GM18909 (cell line): Measurements from ENCODE around the gene RPL13A.

ENCODE experiments used
- ATAC-seq: cut with Tn5 transposase; IDR thresholded peaks from one replicate; pipeline ENCODE4 v1.9.1; 2021; ENCODE audit warnings: mild to moderate bottlenecking; ENCODE audit not compliant: unreplicated experiment, poor library complexity

The RPL13A gene

DNA sequence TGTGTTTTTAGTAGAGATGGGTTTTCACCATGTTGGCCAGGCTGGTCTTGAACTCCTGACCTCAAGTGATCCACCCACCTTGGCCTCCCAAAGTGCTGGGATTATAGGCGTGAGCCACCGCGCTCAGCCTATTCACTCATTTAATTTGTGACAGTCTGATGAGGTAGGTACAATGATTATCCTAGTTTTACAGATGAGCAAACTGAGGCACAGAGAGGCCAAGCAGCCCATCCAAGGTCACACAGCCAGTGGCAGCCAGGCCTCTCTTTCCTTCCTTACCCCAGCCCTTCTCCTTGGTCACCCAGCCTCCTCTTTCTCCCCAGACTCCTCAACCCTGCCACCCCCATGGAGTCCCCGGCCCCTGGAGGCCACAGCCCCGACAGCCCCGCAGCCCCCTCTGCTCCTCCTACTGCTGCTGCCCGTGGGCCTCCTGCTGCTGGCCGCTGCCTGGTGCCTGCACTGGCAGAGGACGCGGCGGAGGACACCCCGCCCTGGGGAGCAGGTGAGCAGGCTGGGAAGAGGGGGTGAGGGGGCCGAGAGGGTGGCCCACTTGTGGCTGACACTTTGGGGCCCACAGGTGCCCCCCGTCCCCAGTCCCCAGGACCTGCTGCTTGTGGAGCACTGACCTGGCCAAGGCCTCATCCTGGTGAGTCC is 7.3 kb upstream of the RPL13A start:
- no peak for ATAC-seq

DNA sequence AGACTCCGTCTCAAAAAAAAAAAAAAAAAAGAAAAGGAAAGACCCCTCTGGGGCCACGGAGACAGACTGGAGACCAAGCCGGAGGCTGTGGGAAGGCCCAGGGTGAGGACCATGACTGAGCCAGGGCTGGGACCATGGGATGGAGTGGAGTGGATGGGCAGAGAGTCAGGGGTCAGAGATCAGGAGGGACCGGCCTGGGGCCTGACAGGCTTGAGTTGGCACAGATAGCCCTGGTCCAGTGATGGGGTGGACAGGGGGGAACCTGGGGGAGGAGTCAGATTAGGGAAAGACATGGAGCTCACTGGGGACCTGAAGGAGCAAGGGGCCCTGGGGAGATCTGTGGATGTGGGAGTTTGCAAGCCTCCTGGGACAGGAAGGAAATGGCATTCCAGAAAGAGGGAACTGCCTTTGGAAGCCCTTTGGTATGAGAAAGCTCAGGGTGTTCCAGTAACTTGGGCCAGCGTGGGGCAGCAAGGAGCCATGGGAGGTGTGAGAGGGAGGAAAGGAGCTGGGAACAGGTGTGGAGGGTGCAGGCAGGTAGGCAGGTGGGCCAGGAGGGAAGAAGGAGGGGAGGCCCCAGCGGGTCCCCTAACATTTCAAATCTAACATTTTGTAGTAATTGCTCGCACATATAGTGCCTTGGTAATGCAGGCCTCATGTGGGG is 6.3 kb upstream of the RPL13A start:
- no peak for ATAC-seq

DNA sequence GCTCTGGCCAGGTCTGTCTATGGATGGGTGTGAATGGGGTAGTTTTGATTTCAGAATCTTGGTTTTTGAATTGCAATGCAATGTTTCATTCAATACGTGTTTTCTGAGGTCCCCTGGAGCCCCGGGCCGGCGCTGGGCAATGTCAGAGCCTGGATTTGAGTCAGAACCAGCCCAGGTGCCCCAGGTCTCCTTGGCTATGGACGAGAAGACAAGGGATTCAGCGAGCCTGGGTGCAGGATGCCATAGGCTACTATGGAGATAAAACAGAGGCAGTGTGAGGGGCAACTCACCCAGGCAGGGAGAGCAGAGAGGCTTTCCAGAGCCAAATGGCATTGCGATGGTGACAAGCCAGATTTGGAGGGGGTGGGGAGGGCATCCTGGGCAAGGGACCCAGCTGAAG is 1.2 kb upstream of the RPL13A start:
- no peak for ATAC-seq

GRCh38 chr19:49486710-49487276 is 615 bp upstream of the RPL13A start:
- no peak for ATAC-seq

DNA sequence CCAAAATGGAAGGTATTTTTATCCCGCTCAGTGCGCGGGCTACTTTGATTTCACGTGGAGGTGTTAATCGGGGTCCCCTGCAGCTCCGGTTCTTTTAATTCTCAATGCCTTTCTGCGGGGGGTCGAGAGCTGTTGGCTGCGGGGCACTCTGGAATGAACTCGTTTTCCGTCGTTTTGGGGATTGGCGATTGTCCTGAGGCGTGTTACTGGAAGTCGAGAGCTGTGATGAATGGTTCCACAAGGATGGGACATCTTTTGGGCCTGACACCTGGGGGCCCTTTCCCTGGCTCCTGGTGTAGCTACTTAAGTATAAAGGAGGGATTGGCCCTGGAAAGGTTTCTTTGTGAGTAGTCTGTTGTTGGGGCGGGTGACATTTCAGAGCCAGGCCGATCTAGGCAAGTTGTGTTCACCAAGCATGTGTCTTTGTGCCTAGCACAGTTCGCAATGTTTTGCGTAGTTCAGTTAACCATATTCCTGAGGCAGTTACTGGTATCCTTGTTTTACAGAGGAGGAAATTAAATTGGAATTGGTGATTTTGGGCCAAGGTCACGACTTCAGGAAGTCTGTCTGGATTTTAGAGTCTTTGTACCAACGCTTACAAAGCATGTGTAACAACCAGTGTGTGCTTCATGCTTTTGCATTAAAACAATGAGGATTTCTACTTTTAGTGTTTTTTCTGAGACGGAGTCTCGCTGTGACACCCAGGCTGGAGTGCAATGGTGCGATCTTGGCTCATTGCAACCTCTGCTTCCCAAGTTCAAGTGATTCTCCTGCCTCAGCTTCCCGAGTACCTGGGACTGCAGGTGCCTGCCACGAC is 846 bp downstream of the RPL13A start:
- ATAC-seq = no peak

- no peak for ATAC-seq
Measured at GRCh38 chr19:49488863-49489537, 1.6 kb downstream of the RPL13A start.

DNA sequence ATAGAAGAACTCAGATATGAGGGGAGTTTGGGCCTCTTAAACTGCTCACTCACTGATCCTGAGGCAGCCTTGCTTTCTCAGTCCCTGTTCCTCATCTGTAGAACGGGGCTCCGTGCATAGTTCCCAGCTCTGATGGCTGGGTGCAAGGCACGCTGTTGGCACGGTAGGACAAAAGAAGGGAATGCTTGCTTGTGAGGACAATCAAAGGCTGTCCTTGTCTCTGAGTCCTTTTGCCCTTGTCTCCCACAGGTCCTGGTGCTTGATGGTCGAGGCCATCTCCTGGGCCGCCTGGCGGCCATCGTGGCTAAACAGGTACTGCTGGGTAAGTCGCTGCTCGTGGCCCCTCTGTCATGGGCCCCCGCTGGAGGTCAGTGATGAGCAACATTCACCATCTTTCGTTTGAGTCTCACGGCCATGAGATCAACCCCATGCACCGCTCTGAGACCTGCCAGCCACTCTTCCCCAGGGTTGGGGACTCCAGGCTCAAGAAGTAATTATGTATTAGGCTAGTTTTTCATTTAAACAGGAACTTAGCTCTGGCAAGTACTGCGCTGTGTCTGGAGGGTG is 2.3 kb downstream of the RPL13A start:
- ATAC-seq = no peak

GRCh38 chr19:49490287-49491029 is 3.0 kb downstream of the RPL13A start:
- ATAC-seq = no peak

- no peak for ATAC-seq
Measured at GRCh38 chr19:49491030-49491803, 3.8 kb downstream of the RPL13A start.

DNA sequence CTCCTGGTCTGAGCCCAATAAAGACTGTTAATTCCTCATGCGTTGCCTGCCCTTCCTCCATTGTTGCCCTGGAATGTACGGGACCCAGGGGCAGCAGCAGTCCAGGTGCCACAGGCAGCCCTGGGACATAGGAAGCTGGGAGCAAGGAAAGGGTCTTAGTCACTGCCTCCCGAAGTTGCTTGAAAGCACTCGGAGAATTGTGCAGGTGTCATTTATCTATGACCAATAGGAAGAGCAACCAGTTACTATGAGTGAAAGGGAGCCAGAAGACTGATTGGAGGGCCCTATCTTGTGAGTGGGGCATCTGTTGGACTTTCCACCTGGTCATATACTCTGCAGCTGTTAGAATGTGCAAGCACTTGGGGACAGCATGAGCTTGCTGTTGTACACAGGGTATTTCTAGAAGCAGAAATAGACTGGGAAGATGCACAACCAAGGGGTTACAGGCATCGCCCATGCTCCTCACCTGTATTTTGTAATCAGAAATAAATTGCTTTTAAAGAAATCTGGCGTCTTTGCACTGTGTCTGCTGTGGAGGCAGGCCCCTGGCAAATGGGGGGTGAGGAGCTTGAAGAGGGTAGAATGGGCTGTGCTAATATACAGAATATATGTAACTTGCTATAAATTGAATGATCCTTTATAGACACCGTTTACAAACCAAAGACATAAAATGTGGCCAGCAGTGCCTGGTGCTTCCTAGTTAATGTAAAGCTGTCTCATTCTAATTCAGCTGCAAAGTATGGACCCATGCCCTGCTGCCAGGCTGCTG is 4.6 kb downstream of the RPL13A start:
- no peak for ATAC-seq

DNA sequence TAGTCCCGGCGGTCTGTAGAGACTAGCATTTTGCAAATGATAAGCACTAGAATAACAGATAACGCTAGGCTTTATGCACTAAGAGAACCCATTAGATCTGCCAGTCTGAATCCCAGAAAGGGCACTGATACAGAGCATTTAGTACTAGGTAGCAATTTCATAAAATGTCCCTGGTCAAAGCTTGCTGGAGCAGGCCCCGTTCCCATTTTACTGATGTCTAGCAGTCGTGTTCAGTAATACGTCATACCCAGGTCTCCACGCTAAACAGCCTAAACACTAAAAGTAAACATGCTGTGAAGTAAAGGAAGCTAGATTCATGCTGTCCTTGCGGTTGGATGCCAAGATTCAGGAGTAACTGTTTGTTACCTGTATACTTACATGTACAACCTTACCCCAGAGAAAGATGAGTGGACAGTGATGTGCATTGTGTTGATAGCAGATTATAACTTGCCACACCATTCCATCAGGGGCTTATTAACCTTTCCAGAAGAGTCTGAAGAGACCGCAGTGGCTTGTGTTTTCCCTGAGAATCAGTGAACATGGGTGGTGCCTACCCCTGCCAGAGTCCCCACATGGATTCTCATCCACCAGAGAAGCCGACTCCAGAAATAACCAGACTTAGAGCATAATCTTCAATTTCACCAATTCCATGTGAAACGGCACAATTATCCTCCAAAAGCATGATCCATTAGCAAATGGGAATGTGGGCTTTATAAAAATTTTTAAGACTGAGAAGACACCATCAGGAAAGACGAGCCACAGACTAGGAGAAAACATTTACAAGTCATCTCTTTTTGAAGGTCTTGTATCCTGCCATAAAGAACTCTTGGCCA is 5.4 kb downstream of the RPL13A start:
- no peak for ATAC-seq

DNA sequence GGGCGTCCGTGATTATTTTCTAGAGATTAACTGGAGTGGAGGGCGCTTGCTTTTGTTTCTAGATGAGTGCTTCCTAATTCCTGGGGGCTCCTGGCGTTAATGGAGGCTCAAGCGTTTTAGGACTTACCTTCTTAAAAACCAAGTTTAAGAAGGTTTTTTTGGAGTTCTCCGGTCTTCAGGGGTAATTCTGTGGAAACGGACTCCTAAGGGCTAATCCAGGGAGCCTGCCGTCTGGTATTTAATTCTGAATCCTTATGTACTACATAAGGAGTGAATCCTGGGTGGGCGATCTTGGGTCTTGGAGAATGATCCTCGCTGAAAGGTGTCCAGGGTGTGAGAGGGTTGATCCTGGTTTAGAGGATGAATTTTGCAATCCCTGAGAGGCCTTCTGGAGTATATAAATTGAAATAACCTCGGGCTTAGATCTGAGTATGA is 9.2 kb downstream of the RPL13A start:
- ATAC-seq = no peak

DNA sequence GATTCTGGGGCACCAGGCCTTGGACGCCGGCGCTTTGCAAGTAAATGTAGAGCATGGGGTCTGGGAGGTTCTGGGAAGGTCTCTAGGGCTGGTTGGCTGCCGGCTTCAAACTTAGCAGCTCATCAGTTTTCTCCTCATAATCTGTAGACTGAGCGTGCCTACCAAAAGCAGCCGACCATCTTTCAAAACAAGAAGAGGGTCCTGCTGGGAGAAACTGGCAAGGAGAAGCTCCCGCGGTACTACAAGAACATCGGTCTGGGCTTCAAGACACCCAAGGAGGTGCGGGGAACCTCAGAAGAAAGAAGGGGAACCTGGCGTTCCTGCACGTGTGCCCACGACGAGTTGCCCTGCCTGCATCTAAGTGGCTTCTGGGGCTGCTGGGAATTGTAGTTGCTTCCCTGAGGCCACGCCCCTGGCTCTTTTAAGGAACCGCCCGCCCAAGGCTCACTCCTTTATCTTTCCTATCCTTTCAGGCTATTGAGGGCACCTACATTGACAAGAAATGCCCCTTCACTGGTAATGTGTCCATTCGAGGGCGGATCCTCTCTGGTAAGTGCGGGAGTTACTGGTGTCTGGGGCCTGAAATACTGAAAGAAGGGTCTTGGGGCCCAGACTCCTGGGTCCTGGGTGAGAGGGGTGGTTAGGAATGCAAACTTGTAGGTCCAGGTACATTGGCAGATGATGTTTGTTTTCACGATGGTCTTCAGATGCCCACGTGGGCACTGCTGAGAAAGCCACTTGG is 9.8 kb downstream of the RPL13A start:
- no peak for ATAC-seq

- no peak for ATAC-seq
Measured at GRCh38 chr19:49497789-49498103, 10.3 kb downstream of the RPL13A start.

DNA sequence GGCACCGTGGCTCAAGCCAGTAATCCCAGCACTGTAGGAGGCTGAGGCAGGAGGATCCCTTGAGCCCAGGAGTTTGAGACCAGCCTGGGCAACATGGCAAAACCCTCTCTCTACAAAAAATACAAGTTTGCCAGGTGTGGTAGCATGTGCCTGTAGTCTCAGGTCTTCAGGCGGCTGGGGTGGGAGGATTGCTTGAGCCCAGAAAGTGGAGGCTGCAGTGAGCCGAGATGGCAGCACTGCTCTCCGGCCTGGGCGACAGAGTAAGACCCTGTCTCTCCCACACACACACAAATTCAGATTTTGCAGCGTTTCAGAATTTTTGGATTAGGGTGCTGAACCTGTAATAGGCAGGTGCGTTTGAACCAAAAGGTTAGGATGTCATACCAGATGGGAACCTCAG is 11.1 kb downstream of the RPL13A start:
- no peak for ATAC-seq

DNA sequence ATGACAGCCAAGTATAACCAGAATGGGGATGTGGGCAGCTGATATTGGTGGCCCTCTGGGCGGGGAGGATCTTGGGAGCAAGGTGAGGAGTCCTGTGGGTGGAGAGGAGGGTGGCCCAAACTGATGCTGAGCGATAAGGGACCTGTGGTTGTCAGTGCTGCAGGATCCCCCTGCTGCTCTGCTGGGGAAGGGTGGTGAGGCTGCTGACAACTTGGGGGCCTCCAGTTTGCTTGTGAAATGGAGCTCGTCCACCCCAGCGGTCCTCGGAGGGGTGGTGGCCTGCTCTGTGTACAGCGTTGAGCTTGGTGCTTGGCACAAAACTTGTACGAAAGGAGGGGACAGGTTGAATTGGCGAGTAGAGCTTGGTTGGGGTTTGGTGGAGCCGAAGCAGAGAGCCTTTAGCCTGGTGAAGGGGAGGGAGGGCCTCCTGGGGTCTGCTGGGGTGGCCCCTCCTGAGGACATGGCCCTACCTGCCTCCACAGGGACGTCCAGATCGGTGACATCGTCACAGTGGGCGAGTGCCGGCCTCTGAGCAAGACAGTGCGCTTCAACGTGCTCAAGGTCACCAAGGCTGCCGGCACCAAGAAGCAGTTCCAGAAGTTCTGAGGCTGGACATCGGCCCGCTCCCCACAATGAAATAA is 11.7 kb downstream of the RPL13A start:
- no peak for ATAC-seq
